Measurements from ENCODE around the gene COA8. TPM values are rescaled to one million over a fixed set of nuclear protein-coding genes. Genes with fewer than 3 reads are reported as not detected.

Gene COA8
- total and polyA plus RNA-seq, 2 of the 13 experiments (the other 11 are each of a cell fraction or from before 2014, with no cell fraction given) = 10.9 to 25.1 TPM

GRCh38 chr14:103546652-103547454 lies 15.9 kb upstream of the COA8 start (continued):
- TF ChIP-seq GMEB2 (CRISPR knock-in tag; IDR thresholded peaks at IDR 0.05; ENCODE audit: low read depth) (no peak), ZBTB26 (CRISPR knock-in tag; IDR thresholded peaks at IDR 0.05; ENCODE audit: borderline replicate concordance) (no peak), IRX3 (CRISPR knock-in tag; IDR thresholded peaks at IDR 0.05; ENCODE audit: borderline replicate concordance, low read depth) (no peak), ZNF3 (CRISPR knock-in tag; IDR thresholded peaks at IDR 0.05) (no peak), MEF2D (CRISPR knock-in tag; IDR thresholded peaks at IDR 0.05) (no peak), ZNF501 (CRISPR knock-in tag; IDR thresholded peaks at IDR 0.05) (0 out of 2 replicates have a peak, but pooled peaks have one; percentile 30), CERS6 (CRISPR knock-in tag; IDR thresholded peaks at IDR 0.05) (no peak), HOXD1 (CRISPR knock-in tag; IDR thresholded peaks at IDR 0.05) (0 out of 2 replicates have a peak, but pooled peaks have one; percentile 49), ZNF382 (CRISPR knock-in tag; IDR thresholded peaks at IDR 0.05; ENCODE audit: borderline replicate concordance) (no peak), KLF16 (CRISPR knock-in tag; IDR thresholded peaks at IDR 0.05) (0 out of 4 replicates have a peak, but pooled peaks of 1 of the 2 experiments have one; percentile 34), ZNF180 (CRISPR knock-in tag; IDR thresholded peaks at IDR 0.05; ENCODE audit: borderline replicate concordance, low read depth) (no peak), ZBTB33 (CRISPR knock-in tag; IDR thresholded peaks at IDR 0.05) (0 out of 2 replicates have a peak, but pooled peaks have one; percentile 38), NONO (IDR thresholded peaks at IDR 0.05) (no peak), NONO (CRISPR knock-in tag; conservative IDR thresholded peaks at IDR 0.05) (no peak; the same call in 1 of the 2 replicates), AKAP8 (CRISPR knock-in tag; IDR thresholded peaks at IDR 0.05) (0 out of 2 replicates have a peak, but pooled peaks have one; percentile 23), ZFP90 (CRISPR knock-in tag; IDR thresholded peaks at IDR 0.05; ENCODE audit: borderline replicate concordance) (peak; percentile 68), GABPB1 (CRISPR knock-in tag; IDR thresholded peaks at IDR 0.05) (peak; percentile 46; the same call in 1 of the 2 replicates), HMG20B (CRISPR knock-in tag; conservative IDR thresholded peaks at IDR 0.05) (no peak), HOXA5 (CRISPR knock-in tag; IDR thresholded peaks at IDR 0.05) (0 out of 2 replicates have a peak, but pooled peaks have one; percentile 47), MAZ (IDR thresholded peaks at IDR 0.05; ENCODE audit: borderline replicate concordance, low read depth, low read length) (peak; percentile 78; the same call in 1 of the 2 replicates), MAZ (CRISPR knock-in tag; IDR thresholded peaks at IDR 0.05; ENCODE audit: low read depth) (peak; percentile 76; the same call in 1 of the 2 replicates), ZBTB7A (CRISPR knock-in tag; IDR thresholded peaks at IDR 0.05) (peak; percentile 13; the same call in 1 of the 2 replicates), SALL1 (CRISPR knock-in tag; IDR thresholded peaks at IDR 0.05) (peak; percentile 57), CREB1 (IDR thresholded peaks at IDR 0.05) (no peak), CREB1 (CRISPR knock-in tag; IDR thresholded peaks at IDR 0.05) (no peak)

Measured in HepG2 (cell line).